Activated CD8-positive, alpha-beta memory T cell treated with anti-CD3 and anti-CD28 coated beads, Interleukin-2, amount 50 U/mL, for 1 hour (primary cell): Measurements from ENCODE around the gene GAS6.
"Not testable (repeated sequence)": the region's sequence is repeated elsewhere in the genome, so short reads cannot be mapped to it uniquely, and the experiment has no call there.

Source experiments
- DNase-seq: peaks from one replicate; pipeline ENCODE4 v3.0.0-alpha.2; 2020; ENCODE audit errors: extremely low read depth

The GAS6 gene

GRCh38 chr13:113791226-113791625 lies 72.7 kb downstream of the GAS6 start:
- DNase-seq = no peak

GRCh38 chr13:113789931-113790330 lies 73.9 kb downstream of the GAS6 start:
- not testable (repeated sequence) for DNase-seq

GRCh38 chr13:113789167-113789566 lies 74.7 kb downstream of the GAS6 start:
- no peak for DNase-seq

GRCh38 chr13:113788413-113789135 lies 75.3 kb downstream of the GAS6 start:
- DNase-seq = no peak

GRCh38 chr13:113787694-113788093 lies 76.2 kb downstream of the GAS6 start:
- DNase-seq = no peak

GRCh38 chr13:113786262-113786841 lies 77.5 kb downstream of the GAS6 start:
- no peak for DNase-seq

- no peak for DNase-seq
Measured at GRCh38 chr13:113785051-113786010, 78.5 kb downstream of the GAS6 start.

GRCh38 chr13:113784645-113785024 lies 79.2 kb downstream of the GAS6 start:
- DNase-seq = no peak

GRCh38 chr13:113783966-113784644 lies 79.8 kb downstream of the GAS6 start:
- DNase-seq = no peak

GRCh38 chr13:113783200-113783881 lies 80.5 kb downstream of the GAS6 start:
- DNase-seq = no peak

- no peak for DNase-seq
Measured at GRCh38 chr13:113782472-113782871, 81.4 kb downstream of the GAS6 start.

GRCh38 chr13:113781571-113781970 lies 82.3 kb downstream of the GAS6 start:
- DNase-seq = no peak

- no peak for DNase-seq
Measured at GRCh38 chr13:113777311-113778260, 86.3 kb downstream of the GAS6 start.

GRCh38 chr13:113776231-113777125 lies 87.4 kb downstream of the GAS6 start:
- no peak for DNase-seq

- DNase-seq = no peak
Measured at GRCh38 chr13:113775451-113776145, 88.3 kb downstream of the GAS6 start.

GRCh38 chr13:113774177-113775107 lies 89.4 kb downstream of the GAS6 start:
- no peak for DNase-seq

GRCh38 chr13:113771709-113772331 lies 92.1 kb downstream of the GAS6 start:
- DNase-seq = no peak
